Lung (tissue), 12 donors: ENCODE results near the gene PPP1CC. TPM values are rescaled to one million over a fixed set of nuclear protein-coding genes. Genes with fewer than 3 reads are reported as not detected.

Experiments used
- ATAC-seq: fragments of 200-7000 bp; cut with Tn5 transposase; one replicate; pipeline ENCODE4 v1.9.1; 2020; ENCODE audit warnings: moderate number of reproducible peaks; ENCODE audit not compliant: insufficient read depth, low FRiP score
- DNase-seq, 3 donors: peaks; one replicate each; pipeline ENCODE4 v3.0.0-alpha.2; 2013 to 2017
- H3K27ac ChIP-seq, 2 donors: one replicate each; pipeline ENCODE4 v1.5.1; 2013; ENCODE audit warnings: mild to moderate bottlenecking in 2 of 2, moderate library complexity in 2 of 2, control low read depth in 1 of 2, inconsistent platforms in 1 of 2, low read depth in 1 of 2, low read length in 1 of 2
- H3K27me3 ChIP-seq, 3 donors: one replicate each; pipeline ENCODE4 v1.5.1; 2013; ENCODE audit warnings: low read length in 2 of 3; ENCODE audit not compliant: control insufficient read depth in 3 of 3, insufficient read depth in 3 of 3
- H3K36me3 ChIP-seq, 4 donors: one replicate each; pipeline ENCODE4 v1.5.1; 2013; ENCODE audit warnings: low read length in 4 of 4, mild to moderate bottlenecking in 1 of 4, moderate library complexity in 1 of 4; ENCODE audit not compliant: control insufficient read depth in 4 of 4, insufficient read depth in 4 of 4
- H3K4me1 ChIP-seq, 5 donors: one replicate each; pipeline ENCODE4 v1.5.1; 2013; ENCODE audit warnings: low read length in 5 of 5, mild to moderate bottlenecking in 2 of 5, moderate library complexity in 1 of 5; ENCODE audit not compliant: control insufficient read depth in 5 of 5, insufficient read depth in 5 of 5
- H3K4me3 ChIP-seq: one replicate; pipeline ENCODE4 v1.5.1; 2013; ENCODE audit warnings: mild to moderate bottlenecking, control low read depth, moderate library complexity
- H3K9ac ChIP-seq, 2 donors: one replicate each; pipeline ENCODE4 v1.5.1; 2013; ENCODE audit warnings: low read length in 2 of 2, control low read depth in 1 of 2; ENCODE audit not compliant: insufficient read depth in 1 of 2
- H3K9me3 ChIP-seq, 4 donors: one replicate each; pipeline ENCODE4 v1.5.1; 2013; ENCODE audit warnings: low read length in 3 of 4, mild to moderate bottlenecking in 1 of 4, moderate library complexity in 1 of 4; ENCODE audit not compliant: control insufficient read depth in 4 of 4, insufficient read depth in 3 of 4
- CTCF ChIP-seq: IDR thresholded peaks from 2 replicates; pipeline ENCODE4 v1.5.1; 2012; ENCODE audit warnings: mild to moderate bottlenecking; ENCODE audit errors: control extremely low read depth, extremely low read depth
- WGBS, 2 donors: extraction: QIAGEN DNeasy Blood & Tissue Kit; methylation state at CpG; one replicate each; pipeline ENCODE4 v1.1.7; 2013; 5-methylcytosine and 5-hydroxymethylcytosine counted together
- polyA plus RNA-seq, 2 donors: library from polyadenylated mRNA; stranded (reverse); fragments of 200-250 nt; gene quantifications; one replicate each; pipeline ENCODE4 v1.2.1, GENCODE V29; 2013
- total RNA-seq, 2 donors: library from RNA; depleted of rRNA in 1 of 2; stranded (reverse); fragments of >200 nt in 1 of 2; gene quantifications; one replicate each; pipeline ENCODE4 v1.2.1, GENCODE V29; 2014 to 2021
- donor health status: control.
- donor health status: control.
- donor health status: Bipolar disorder and iron deficiency.
- donor health status: healthy.
- donor health status: DM: yes; HTN: yes; CAD: no.

PPP1CC gene
- total and polyA plus RNA-seq, 4 donors: 56.2 to 124 (median 72.3) TPM

GRCh38 chr12:110786012-110786411 is 43.3 kb upstream of the PPP1CC start:
- Histone ChIP-seq H3K9ac (no peak overlapping the region), H3K9me3 (no peaks in the 10 kb centered on the region), H3K4me3 (no peak overlapping the region), H3K27ac (no peak overlapping the region), H3K36me3 (no peaks in the 10 kb centered on the region), H3K4me1 (peaks cover 0 to 6% (median 0%) of the 10 kb centered on the region in 5 donors), H3K27me3 (no peaks in the 10 kb centered on the region)
- no peak for TF ChIP-seq CTCF
- 92 to 95% methylated on average over 7 of the region's 7 CpGs for WGBS, 2 donors
- DNase-seq (no peak), ATAC-seq (no peak)

- Histone ChIP-seq H3K27ac (no peak overlapping the region), H3K4me3 (no peak overlapping the region), H3K9me3 (no peaks in the 10 kb centered on the region), H3K9ac (no peak overlapping the region), H3K27me3 (no peaks in the 10 kb centered on the region), H3K4me1 (peaks cover 0 to under 1% (median 0%) of the 10 kb centered on the region in 5 donors), H3K36me3 (no peaks in the 10 kb centered on the region)
- TF ChIP-seq CTCF: no peak
- ATAC-seq (no peak), DNase-seq (no peak)
- WGBS, 2 donors: 86% methylated on average over 7 of the region's 7 CpGs
Observed at GRCh38 chr12:110785240-110785639, 42.5 kb upstream of the PPP1CC start.

- WGBS, 2 donors: 80 to 91% methylated on average over 8 of the region's 8 CpGs
Observed at GRCh38 chr12:110782922-110783321, 40.2 kb upstream of the PPP1CC start.

More at GRCh38 chr12:110782922-110783321, 40.2 kb upstream of the PPP1CC start:
- DNase-seq (no peak), ATAC-seq (no peak)
- Histone ChIP-seq H3K27me3 (no peaks in the 10 kb centered on the region), H3K4me3 (no peak overlapping the region), H3K27ac (no peak overlapping the region), H3K9ac (no peak overlapping the region), H3K36me3 (no peaks in the 10 kb centered on the region), H3K4me1 (no peaks in the 10 kb centered on the region), H3K9me3 (no peaks in the 10 kb centered on the region)
- TF ChIP-seq CTCF: no peak
